Lower leg skin (tissue), 3 donors: ENCODE results near the gene ST8SIA6.

Experiments used
- CTCF ChIP-seq, 3 donors: fragments of 450-650 bp; IDR thresholded peaks; one replicate each; pipeline ENCODE4 v1.5.1; 2016; ENCODE audit warnings: antibody characterized with exemption in 3 of 3, mild to moderate bottlenecking in 3 of 3, moderate library complexity in 2 of 3
- POLR2A ChIP-seq, 2 donors: fragments of 450-650 bp; IDR thresholded peaks; one replicate each; pipeline ENCODE4 v1.6.1; 2016 to 2017; ENCODE audit warnings: antibody characterized with exemption in 2 of 2, mild to moderate bottlenecking in 1 of 2, moderate library complexity in 1 of 2

DNA sequence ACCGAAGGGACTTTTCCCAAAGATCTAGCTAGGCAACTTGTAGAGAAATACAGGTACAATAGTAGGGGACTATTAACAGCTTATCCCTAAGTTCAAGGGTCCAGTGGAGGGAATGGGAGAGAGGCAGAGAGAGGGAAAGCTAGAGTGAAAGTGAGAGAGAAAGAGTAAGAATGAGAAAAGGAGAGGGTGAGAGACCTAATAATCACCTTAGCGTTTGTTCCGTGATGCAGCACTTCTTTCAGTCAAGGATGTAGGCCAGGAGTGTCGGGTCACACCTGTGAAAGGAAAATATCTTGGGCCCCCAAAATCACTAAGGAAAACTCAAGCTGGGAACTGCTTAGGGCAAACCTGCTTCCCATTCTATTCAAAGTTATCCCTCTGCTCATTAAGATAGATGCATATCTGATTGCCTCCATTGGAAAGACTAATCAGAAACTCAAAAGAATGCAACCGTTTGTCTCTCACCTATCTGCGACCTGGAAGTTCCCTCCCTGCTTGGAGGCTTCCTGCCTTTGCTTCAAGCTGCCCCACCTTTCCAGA, 75.2 kb downstream of the ST8SIA6 start:
- no peak for TF ChIP-seq POLR2A (IDR thresholded peaks at IDR 0.05)
- no peak for TF ChIP-seq CTCF (IDR thresholded peaks at IDR 0.05)
